Hepatocyte (in vitro differentiated cells): ENCODE measurements around the gene SIRPB1.

Experiments
- CTCF ChIP-seq: fragments of 200-600 bp; sonication (generic); IDR thresholded peaks from 2 replicates; pipeline ENCODE4 v1.5.1; 2016; ENCODE audit warnings: antibody characterized with exemption, mild to moderate bottlenecking; ENCODE audit not compliant: poor library complexity
- EZH2 ChIP-seq: fragments of 200-600 bp; sonication (generic); IDR thresholded peaks from 2 replicates; pipeline ENCODE4 v1.6.1; 2016; ENCODE audit warnings: antibody characterized with exemption, mild to moderate bottlenecking, borderline replicate concordance

GRCh38 chr20:1616858-1617434, 2.9 kb downstream of the SIRPB1 start:
- TF ChIP-seq CTCF (no peak), EZH2 (no peak)
